ENCODE measurements around the gene NPBWR2.

GRCh38 chr20:64079273-64080012, 27.9 kb downstream of the NPBWR2 start, which contains the start of gene RGS19:
- TF ChIP-seq CTCF (IDR thresholded peaks at IDR 0.05): no peak
- TF ChIP-seq POLR2A (IDR thresholded peaks at IDR 0.05): peak in 1 of 4 donors; percentile 42
